GM10266 (cell line): ENCODE data around the gene CRYZ.
A peak's percentile ranks its signal among the peaks of the same experiment; 100 is the strongest.
"Not testable (repeated sequence)": the region's sequence is repeated elsewhere in the genome, so short reads cannot be mapped to it uniquely, and the experiment has no call there.

Experiments used
- DNase-seq: peaks from one replicate; pipeline ENCODE4 v3.0.0; 2012; ENCODE audit errors: extremely low spot score
- TF ChIP-seq, protein P1 (sequence below): IDR thresholded peaks from 2 replicates; pipeline ENCODE4 v1.5.1; 2012; ENCODE audit warnings: mild to moderate bottlenecking, low read depth; ENCODE audit not compliant: control insufficient read depth, insufficient read depth; ENCODE audit errors: missing control alignments

CRYZ gene

DNA sequence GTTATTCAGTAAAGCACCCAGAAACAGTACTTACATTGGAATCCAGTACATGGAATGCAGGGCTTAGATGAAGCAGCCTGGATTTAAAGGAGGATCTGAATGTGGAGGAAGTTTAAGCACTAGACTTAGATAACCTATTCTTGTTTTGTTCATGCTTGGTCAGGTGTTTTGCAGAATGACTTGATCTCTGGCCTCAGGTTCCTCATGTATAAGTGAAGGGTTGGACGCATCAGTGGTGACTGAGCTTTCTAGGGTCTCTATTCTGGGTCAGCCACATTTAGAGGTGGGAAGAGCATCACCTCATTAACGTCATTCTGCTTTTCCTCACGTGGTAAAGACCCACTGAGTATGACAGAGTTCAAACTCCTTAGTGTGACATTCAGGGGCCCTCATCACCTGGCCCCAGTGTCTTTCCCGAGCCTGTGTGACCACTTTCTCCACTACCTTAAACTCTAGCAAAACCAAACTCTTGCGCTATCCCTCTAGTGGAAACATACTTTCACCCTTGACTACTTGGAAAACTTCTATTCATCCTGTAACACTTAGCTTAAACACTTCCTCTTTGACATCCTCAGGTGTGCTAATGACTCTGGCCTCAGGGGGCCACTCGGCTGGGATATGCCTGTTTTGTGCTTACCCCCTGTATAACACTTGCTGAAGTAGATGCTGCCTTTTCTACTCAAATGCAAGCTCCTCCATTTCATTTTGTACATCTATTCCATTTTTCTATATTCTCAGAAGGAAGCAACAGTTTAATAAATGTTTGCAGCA, 58.4 kb downstream of the CRYZ start:
- peak; percentile 22 for DNase-seq

DNA sequence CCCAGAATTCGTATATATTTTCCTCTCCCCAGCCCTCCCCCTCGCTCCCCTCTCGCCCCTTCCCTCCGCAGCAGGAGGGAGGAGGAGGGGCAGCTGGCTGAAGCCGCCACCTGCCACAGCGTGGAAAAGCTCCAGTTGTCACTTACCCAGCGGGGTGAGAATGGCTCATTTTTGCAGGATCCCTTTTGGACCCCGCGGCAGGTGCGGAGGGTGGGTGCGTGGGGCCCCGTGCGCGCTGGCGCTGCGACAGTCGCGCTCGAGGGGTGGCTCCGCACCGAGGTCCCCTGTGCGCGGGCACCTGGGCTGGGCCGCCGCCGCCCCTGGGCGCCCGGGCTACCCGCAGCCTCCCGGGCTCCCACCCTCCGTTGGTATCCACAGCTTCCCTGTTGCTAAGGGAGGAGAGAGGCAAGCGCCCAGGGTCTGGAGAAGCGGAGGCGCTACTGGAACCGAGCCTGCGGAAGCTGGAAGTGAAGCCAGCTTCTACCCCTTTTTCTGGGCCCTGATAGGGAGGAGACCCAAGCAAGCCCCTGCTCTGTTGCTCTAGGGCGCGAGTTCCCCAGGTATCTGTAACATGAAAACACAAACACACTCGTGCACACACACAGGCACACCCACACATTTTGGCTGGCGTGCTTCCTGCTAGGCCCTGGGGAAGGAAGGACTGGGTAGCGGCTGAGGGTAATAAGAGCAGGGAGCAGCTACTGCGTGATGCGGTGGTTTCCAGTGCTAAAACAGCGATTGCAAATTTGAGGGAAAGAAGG, 59.3 kb downstream of the CRYZ start, which contains the start of gene ERICH3:
TSS of gene ERICH3 (minus strand) at position 442 of the 761 bp plus-strand sequence. CDS start at position 169, 273 bp downstream.
- TF ChIP-seq, protein P1, sequence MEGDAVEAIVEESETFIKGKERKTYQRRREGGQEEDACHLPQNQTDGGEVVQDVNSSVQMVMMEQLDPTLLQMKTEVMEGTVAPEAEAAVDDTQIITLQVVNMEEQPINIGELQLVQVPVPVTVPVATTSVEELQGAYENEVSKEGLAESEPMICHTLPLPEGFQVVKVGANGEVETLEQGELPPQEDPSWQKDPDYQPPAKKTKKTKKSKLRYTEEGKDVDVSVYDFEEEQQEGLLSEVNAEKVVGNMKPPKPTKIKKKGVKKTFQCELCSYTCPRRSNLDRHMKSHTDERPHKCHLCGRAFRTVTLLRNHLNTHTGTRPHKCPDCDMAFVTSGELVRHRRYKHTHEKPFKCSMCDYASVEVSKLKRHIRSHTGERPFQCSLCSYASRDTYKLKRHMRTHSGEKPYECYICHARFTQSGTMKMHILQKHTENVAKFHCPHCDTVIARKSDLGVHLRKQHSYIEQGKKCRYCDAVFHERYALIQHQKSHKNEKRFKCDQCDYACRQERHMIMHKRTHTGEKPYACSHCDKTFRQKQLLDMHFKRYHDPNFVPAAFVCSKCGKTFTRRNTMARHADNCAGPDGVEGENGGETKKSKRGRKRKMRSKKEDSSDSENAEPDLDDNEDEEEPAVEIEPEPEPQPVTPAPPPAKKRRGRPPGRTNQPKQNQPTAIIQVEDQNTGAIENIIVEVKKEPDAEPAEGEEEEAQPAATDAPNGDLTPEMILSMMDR, result no peak
- DNase-seq, result peak; percentile 26

More for the DNA sequence above, 58.4 kb downstream of the CRYZ start:
- TF ChIP-seq, protein P1, result no peak

DNA sequence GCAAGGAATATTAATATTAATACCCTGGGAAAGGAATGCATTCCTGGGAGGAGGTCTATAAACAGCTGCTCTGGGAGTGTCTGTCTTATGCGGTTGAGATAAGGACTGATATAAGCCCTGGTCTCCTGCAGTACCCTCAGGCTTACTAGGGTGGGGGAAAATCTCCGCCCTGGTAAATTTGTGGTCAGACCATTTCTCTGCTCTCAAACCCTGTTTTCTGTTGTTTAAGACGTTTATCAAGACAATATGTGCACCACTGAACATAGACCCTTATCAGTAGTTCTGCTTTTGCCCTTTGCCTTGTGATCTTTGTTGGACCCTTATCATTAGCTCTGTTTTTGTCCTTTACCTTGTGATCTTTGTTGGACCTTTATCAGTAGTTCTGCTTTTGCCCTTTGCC, 62.0 kb downstream of the CRYZ start:
- DNase-seq, result not testable (repeated sequence)
